Anterior cingulate cortex (tissue), 58 donors: ENCODE results near the gene MORN4.
A peak's percentile ranks its signal among the peaks of the same experiment; 100 is the strongest.
"Not testable (repeated sequence)": the region's sequence is repeated elsewhere in the genome, so short reads cannot be mapped to it uniquely, and the experiment has no call there.

Experiments
- DNase-seq, 58 donors: peaks; one replicate each; lab custom pipeline; 2025; lab: John Stamatoyannopoulos, UW

Gene MORN4

DNA sequence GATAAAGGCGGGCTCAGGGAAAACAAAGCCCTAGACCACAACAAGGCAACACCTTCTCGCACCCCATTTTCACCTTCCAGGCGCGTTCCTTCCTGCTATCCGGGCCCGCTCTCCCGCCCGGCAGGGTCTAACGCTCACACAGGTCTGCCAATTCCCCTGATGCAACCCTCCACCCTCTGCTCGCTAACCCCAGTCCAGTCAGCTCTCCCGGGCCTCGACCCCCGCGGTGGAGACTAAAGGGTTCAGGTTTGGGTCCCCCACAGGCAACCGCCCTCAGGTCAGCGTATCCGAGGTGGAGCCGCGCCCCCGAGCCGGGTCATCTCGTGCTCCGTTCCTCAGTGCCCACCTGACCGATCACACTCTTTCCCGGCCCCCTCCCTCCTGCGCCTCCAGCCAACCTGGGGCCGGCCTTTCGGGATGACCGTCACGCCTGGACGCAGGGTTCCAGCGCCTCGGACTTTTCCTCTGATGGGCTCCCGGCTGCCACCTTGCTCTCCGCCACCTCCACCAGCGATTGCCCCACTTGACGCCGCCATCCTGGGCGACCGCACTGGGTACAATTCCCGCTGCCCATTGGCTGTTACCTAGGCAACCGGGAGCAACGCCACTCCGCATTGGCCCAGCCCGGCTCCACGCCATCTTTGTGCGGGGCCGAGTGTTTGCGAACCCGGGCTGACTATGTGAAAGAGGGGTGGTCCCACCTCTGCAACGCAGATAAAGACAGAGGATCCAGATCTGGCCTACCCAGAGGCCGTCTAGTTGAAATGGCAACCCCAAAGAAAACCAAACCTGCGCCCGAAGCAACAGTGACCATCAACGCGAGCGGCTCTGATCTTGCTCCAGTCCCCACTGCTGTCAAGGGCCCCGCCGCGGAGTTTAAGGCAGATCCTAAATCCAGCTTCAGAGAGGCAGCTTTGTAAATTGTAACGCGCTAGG lies at the start of gene MORN4:
TSS of gene MORN4 (minus strand) at position 552 of the 936 bp plus-strand sequence. CDS start 13,847 bp downstream, outside the sequence.
- DNase-seq: peak; percentile 64 to 96 (median 91)

DNA sequence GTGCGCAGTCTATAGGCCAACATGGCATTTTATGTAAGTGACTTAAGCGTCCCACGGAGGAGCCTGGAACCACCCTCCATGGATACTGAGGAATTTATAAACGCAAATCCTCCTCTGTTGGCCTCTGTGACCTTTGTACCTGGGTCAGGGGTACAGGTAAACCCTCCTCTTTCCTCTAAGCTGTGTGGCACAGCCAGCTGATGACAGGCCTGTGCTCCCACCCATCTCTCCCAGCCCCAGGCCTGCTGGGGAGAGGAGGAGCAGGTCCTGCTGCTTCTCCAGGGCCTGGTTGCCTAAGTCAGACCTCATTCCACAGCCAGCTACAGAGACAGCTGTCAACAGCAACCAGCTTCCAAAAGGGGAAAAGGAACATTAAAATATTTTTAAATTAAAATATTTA lies 48.7 kb upstream of the MORN4 start:
- no peak for DNase-seq

DNA sequence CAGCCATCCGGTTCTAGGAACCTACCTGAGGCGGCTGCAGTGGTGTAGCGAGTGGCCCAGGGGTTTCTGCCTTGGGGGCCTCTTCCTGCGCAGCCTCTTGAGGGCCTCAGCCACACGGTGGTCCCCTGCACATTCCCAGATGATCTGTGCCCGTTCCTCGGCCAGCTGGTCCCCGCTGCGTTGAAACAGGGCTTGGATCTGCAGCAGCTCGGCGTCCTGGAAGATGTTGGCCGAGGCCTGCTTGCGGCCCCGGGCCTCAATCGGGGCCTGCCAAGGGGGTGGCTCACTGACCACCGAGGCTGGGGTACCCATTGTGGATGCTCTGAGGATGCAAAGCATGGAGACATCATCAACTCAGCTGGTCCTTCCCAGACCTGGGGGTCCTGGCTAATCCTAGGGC lies 46.3 kb upstream of the MORN4 start:
- DNase-seq: no peak

DNA sequence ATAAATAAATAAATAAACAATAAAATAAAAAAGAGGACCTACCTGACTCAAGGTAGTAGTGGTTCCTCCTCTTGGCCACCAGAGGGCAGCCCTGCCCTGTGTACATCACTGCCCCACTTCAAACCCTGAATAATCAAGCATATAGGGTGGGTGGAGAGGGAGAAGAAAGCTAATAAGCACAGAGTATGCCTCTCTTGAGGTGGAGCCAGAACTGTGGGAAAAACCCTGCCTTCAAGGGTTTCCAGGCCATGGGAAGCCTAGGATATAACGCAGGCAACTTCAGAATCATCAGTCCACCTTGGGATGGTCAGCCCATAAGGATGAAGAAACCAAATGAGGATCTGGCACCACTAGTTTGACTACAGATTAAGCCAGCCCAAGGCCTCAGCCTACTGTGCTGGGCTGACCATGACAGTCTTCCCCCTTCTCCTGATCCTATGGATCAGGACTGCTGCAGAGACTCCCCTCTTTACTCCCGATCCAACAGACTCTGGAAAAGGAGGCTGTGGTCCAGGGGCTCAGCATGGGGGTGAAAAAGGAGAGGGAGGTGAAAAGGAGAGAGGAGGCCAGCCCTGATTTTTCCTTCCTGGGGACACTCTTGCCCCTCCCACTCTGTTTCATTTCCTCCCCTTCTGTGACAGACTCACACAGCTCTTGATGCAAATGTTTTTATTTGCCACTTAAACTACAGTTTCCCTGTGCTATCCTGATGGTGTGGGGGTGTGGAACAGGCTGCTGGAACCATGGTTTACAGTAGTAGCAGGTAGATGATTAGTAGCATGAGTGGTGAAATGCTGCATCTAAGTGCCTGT lies 43.7 kb upstream of the MORN4 start:
- DNase-seq: peak in 4 of 58 donors; percentile 9 to 30 (median 16)

DNA sequence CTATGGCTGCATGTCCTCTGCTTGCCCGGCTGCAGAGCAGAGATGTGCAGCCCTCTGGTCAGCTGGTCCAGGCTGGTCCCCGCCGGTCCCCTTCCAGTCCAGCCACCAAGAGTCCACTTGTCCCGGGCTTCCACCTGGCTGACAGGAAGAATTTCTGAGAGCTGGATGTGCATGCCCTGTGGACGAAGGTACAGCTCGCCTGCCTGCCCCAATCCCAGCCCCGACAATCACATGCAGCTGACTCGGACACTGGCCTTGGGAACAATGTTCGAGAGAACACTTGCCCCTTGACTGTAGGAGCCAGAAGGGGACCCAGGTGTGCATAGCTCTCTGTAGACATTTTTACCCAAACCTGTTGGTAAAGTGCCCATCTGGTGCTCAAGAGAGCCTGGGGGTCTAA lies 41.9 kb upstream of the MORN4 start:
- no peak for DNase-seq

DNA sequence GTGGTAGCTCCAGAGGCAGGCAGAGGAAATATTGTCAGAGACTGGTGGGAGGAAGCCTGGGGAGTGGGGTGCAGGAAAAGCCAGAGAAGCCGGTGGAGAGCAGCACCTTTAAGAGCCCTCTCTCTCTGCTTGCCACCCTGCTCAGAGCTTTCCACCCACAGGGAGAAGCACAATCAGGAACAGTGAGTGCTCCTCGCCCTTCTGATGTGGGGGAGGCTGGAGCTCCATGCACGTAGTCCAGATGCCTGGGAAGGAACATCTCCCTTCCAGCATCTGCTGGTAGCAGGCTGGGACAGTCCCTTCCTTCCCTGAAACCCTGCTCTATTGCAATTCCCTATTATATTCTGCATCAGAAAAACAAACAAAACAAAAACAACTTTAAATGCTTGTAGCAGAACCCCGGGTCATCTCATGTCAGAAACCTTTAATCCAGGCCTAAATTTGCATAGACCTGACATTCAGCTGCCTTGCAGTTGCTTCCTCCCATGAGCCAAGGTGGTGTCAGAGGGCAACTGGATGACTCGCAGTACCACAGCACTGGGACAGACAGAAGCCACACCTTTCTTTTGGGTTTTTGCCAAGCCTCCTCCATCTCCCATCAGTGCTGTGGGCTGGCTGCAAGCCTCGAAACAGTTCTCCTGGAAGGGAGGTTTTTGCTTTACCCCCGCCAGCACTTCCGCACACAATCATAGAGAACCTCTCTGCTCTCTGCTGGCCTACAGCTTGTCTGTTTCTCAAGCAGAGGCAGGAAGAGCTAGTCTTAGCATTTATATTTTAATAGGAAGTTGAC lies 40.6 kb upstream of the MORN4 start:
- peak in 21 of 58 donors; percentile 18 to 82 (median 43) for DNase-seq

DNA sequence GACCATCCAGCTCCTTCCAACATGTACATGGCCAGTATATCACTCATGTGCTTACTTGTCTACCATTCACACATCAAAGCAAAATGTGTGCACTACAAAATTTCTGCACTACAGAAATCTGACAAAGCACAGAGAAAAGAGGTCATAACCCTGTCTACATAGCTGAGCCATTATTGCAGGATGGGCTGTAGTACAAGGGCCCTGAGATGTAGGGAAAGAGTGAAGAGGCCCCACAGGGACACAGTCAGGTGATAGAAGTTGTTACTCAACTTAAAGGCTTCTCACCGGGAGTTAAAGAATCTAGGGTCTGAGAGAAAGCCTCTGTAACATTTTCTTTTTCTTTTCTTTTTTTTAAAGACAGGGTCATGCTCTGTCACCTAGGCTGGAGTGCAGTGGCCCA lies 36.3 kb upstream of the MORN4 start:
- DNase-seq: no peak

DNA sequence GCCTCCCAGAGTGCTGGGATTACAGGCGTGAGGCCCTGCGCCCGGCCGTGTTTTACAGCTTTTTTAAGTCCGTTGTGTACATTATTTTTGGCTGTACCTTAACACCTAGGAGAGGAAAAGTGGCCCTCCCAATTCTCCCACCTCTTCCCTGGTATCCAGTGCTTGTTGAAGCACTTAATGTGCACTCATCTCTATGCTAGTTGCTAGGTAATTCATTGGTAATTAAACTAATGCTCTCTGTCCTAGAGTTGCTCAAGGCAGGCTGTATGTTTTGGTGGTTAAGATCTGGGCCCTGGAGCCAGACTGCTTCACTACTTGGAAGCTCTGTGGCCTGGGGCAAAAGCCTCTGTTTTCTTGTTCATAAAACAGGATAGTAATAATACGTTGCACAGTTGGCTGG lies 34.2 kb upstream of the MORN4 start:
- no peak for DNase-seq

DNA sequence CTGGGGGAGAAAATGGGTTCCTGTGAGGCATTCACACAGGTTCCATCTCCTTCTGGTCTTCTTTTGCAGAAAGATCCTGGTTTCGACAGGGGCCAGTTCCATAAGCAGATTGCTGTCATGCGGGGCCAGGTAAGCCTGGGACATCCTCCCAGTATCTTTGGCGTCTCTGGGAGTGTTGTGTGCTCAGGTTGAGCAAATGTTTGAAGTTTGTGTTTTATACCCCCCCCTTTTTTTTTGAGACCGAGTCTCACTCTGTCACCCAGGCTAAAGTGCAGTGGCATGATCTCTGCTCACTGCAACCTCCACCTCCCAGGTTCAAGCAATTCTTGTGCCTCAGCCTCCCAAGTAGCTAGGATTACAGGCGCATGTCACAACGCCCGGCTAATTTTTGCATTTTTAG lies 33.7 kb upstream of the MORN4 start:
- no peak for DNase-seq

DNA sequence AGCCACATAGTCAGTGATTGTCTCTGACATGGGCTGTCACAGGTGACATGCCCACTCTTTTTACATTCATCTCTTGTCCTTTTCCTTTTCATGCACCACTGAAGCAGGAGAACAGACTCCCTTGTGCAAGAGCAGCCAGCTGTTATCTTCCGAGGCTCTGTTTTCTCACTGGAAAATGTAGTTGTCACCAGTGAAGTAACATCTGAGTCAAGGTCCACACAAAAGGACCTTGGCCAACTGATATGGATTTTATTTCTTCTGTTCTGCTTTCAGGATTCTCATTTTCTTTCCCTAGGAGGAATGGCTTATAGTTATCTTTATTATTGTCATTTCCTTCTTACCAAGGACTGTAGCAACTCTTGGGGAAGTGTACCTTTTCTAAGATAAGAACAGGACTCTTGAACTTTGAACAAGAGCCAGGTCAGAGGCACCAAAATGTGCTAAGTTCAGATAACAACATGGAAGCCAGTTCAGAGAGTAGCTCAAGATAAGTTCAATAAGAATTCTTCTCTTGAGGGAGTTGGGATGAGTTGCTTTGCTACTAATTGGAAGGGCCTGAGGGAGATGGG lies 31.1 kb upstream of the MORN4 start:
- DNase-seq: no peak

DNA sequence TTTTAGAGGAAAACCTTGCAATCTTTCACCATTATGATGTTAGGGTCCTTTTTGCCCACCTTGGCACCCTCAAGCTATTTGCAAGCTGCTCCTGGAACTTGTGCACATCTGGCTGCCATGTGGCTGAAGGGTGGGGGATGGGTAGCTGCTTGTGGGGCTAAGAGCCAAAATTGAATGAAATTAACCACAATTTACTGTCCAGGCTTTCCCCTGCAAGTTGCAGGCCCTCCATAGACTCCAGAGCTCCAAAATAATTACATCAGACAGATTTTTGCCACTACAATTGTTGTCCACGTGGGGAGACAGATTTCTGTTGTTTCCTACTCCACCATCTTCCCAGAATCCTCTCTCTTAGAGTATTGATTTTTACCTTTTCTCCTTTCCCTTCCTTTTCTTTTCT lies 26.3 kb upstream of the MORN4 start:
- no peak for DNase-seq

DNA sequence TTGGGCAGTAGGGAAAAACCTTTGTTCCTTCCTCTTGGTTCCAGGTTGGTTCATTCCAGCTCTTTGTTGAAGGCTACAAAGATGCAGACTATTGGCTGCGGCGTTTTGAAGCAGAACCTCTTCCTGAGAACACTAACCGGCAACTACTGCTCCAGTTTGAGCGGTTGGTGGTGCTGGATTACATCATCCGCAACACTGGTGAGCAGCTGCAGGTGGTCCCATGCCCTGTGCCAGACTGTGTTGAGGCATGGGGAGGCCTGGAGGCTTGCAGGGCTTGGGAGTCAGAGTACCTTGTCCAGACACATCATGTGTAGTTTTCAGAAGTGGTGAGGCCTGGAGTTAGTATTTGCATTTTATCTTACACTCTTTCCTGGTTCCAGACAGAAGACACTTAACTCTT lies 23.5 kb upstream of the MORN4 start:
- DNase-seq: no peak

DNA sequence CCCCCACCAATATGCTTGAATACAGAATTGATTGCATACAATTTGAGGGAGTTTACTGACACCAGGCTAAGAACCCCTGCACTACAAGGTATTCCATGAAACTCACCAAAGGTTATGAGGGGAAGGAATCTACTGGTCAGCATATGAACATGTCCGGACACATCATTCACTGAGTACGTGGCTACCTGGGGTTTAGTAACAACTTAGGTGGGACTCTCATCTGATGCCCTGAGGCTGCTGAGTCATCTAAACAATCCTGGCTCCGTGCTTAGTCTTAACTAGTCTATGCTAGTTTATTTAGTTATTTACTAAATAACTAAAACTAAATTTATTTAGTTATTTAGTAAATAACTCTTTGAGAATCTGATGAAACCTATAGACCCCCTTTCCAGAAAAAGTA lies 18.5 kb upstream of the MORN4 start:
- DNase-seq: no peak

DNA sequence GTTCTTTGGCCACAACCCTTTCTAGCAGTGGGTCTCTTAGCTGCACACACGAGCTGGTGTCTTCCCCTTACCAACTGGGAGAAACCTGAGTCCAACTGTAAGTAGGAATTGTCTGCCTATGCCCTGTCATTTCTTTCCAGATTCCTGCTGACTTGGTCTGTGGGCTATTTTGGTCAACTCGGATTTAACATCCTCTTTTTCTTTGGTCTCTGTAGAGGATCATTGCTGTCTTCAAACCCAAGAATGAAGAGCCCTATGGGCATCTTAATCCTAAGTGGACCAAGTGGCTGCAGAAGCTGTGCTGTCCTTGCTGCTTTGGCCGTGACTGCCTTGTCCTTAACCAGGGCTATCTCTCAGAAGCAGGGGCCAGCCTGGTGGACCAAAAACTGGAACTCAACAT lies 17.4 kb upstream of the MORN4 start:
- DNase-seq: no peak

DNA sequence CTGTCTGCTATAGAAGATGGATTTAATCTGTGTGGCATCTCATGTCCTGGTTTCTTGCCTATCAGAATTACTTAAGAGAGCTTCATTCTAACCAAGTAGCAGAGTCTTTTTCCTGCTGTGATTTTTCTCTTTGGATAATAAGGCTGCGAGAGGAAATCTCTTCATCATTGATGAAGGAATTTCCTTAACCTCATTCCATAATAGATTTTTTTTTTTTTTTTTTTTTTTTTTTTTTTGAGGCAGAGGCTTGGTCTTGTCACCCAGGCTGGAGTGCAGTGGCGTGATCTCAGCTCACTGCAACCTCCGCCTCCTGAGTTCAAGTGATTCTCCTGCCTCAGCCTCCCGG lies 16.1 kb upstream of the MORN4 start:
- DNase-seq: not testable (repeated sequence)

DNA sequence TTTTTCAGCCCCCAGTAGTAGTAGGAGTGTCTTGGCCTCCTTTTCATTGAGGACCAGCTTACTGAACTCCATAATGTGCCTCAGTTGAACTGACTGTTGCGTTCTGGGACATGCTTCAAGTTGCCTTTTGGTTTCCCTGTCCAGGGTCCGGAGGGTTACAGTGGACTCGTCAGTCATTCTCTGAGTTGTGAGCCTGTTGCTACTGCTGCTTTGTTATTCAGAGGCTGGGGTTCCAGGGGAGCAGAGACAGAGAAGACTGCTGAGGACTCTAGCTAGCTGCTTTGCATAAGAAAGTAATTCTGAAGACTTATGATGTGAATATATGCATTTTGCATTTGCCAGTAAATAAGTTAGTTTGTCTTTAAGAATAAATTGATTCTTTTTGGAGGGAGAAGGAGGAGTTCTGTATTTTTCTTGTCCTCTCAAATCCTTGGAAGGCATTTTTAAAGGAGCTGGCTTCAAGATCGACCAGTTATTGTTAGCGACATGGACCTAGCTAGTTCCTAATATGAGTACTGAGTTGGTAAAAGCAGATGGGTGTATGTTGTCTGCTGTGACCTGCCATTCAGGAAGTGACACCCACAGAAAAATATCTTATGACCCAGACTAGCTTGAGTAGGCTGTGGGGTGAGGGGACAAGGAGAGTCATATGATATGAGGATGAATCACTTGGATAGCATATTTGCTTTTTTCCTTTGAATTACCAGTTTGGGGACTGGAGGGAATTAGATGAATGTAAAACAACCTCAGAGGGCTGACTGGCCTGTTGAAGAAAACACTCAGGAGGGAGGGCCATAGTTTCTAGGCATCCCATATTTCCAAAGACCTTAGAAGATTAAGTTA lies 15.5 kb upstream of the MORN4 start:
- DNase-seq: peak in 1 of 58 donors; percentile 4

DNA sequence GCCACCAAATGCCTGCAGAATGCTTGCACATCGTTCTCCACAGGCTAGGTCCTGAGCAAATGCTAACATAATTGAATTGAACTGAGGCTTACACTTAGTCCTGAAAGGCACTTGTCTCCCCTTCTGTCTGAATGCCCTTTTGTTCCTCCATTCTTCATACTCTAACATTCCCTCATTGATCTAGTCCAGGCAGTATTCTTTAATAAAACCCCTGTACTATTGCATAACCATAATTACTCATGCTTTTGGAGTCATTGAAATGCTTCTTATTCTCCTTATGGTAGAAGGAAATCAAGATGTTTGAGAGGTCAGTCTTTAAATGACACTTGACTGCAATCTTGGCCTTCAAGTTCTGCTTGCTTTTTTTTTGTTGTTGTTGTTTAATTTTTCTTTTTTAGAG lies 14.3 kb upstream of the MORN4 start:
- no peak for DNase-seq

DNA sequence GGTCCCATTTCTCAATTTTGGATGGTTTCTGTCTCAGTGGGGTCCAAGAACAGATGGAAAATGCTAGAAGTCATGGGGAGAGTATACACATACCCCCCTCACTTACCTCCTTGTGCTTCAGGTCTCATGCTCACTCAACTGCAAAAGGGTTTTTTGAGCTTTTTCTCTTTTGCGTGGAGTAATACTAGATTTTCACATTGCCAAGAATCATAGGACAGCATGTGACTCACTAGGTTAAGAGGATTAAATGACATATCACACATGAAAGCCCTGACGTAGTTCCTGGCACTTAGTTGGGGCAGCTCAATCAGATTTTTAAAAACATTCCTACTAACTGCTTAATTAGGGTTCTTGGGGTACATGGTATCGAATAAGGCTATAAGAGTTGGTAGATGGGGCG lies 11.6 kb upstream of the MORN4 start:
- no peak for DNase-seq

DNA sequence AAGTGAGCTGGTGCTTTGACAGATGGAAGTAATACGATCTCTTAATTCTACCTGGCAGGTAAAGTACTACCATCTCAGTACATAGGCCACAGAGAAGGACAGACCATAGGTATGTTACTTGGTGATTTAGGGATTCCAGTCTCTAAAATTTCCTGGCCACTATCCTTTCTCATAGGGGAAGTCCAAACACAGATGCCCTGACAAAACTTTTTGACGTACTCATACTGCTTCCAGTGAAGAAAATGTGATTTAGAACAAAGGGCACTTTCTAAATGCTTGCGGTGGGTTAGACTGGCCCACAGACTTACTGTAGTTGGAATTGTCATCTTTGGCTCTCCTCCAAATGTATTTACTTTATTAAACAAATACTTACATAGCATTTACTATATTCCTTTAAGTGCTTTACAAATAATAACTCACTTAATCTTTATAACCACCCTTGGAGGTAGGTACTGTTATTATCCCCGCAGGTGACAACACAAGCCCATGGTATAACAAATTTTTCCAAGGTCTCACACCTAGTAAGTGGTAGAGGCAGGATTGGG lies 10.2 kb upstream of the MORN4 start:
- DNase-seq: no peak
